Upper lobe of left lung (tissue), 4 donors: Measurements from ENCODE around the gene MAN1A1.

Experiments
- CTCF ChIP-seq, 6 experiments: fragments of 450-650 bp in 4 of 6; fragments of 200-600 bp in 2 of 6; sonication (generic) in 2 of 6; IDR thresholded peaks; one replicate each; pipeline ENCODE4 v1.5.1; 2016 to 2019; ENCODE audit warnings: antibody characterized with exemption in 6 of 6
- POLR2A ChIP-seq, 4 donors: fragments of 450-650 bp; IDR thresholded peaks; one replicate each; pipeline ENCODE4 v1.5.1; 2016 to 2017; ENCODE audit warnings: antibody characterized with exemption in 4 of 4, mild to moderate bottlenecking in 2 of 4
- POLR2AphosphoS5 ChIP-seq, 2 donors: sonication (generic); formaldehyde crosslinking; IDR thresholded peaks; one replicate each; pipeline ENCODE4 v1.5.1; 2017; ENCODE audit warnings: antibody characterized with exemption in 2 of 2

- TF ChIP-seq POLR2AphosphoS5 (IDR thresholded peaks at IDR 0.05) (no peak), CTCF (IDR thresholded peaks at IDR 0.05) (no peak), POLR2A (IDR thresholded peaks at IDR 0.05) (no peak)
These were observed 206.9 kb downstream of the MAN1A1 start for GRCh38 chr6:119142637-119143036.
